Gastroesophageal sphincter (tissue), 4 donors: Measurements from ENCODE around the gene MOB3A. TPM values are rescaled to one million over a fixed set of nuclear protein-coding genes. Genes with fewer than 3 reads are reported as not detected.

ENCODE experiments used
- ATAC-seq: fragments of 150-250 bp; one replicate; pipeline ENCODE4 v1.9.1; 2016; ENCODE audit warnings: mild to moderate bottlenecking, moderate library complexity
- H3K27ac ChIP-seq, 4 donors: fragments of 200-600 bp; sonication (generic) in 3 of 4; 1 replicate in 3 of 4; 2 replicates in 1 of 4; pipeline ENCODE4 v1.5.1; 2016 to 2019
- H3K27me3 ChIP-seq: fragments of 200-600 bp; sonication (generic); one replicate; pipeline ENCODE4 v1.5.1; 2019
- H3K36me3 ChIP-seq, 2 donors: fragments of 200-600 bp; sonication (generic); one replicate each; pipeline ENCODE4 v1.5.1; 2019; ENCODE audit warnings: control low read depth in 1 of 2
- H3K4me1 ChIP-seq, 3 donors: fragments of 200-600 bp; sonication (generic); 1 replicate in 2 of 3; 2 replicates in 1 of 3; pipeline ENCODE4 v1.5.1; 2016 to 2019; ENCODE audit warnings: control low read depth in 2 of 3
- H3K4me3 ChIP-seq, 2 donors: fragments of 200-600 bp; sonication (generic); one replicate each; pipeline ENCODE4 v1.5.1; 2019; ENCODE audit warnings: mild to moderate bottlenecking in 1 of 2, moderate library complexity in 1 of 2
- H3K9me3 ChIP-seq, 3 donors: fragments of 200-600 bp; sonication (generic); one replicate each; pipeline ENCODE4 v1.5.1; 2017 to 2019; ENCODE audit warnings: control low read depth in 2 of 3
- CTCF ChIP-seq, 4 experiments: fragments of 200-600 bp in 2 of 4; fragments of 450-650 bp in 2 of 4; sonication (generic) in 1 of 4; IDR thresholded peaks; one replicate each; pipeline ENCODE4 v1.5.1; 2017 to 2019; ENCODE audit warnings: antibody characterized with exemption in 4 of 4, mild to moderate bottlenecking in 2 of 4, moderate library complexity in 2 of 4
- EP300 ChIP-seq: sonication (generic); formaldehyde crosslinking; IDR thresholded peaks from one replicate; pipeline ENCODE4 v1.6.1; 2017; ENCODE audit warnings: antibody characterized with exemption, mild to moderate bottlenecking
- POLR2A ChIP-seq, 2 donors: fragments of 450-650 bp; IDR thresholded peaks; one replicate each; pipeline ENCODE4 v1.6.1; 2017; ENCODE audit warnings: antibody characterized with exemption in 2 of 2, mild to moderate bottlenecking in 2 of 2, moderate library complexity in 1 of 2
- POLR2AphosphoS5 ChIP-seq: sonication (generic); formaldehyde crosslinking; IDR thresholded peaks from one replicate; pipeline ENCODE4 v1.6.1; 2017; ENCODE audit warnings: antibody characterized with exemption
- WGBS, 2 donors: methylation state at CpG; one replicate each; pipeline ENCODE4 v1.1.5; 2018; ENCODE audit warnings: low coverage in 1 of 2; 5-methylcytosine and 5-hydroxymethylcytosine counted together
- total RNA-seq, 4 donors: library from RNA; depleted of rRNA; stranded (reverse); fragments of >200 nt; gene quantifications; one replicate each; pipeline ENCODE4 v1.1.0, GENCODE V29; 2016

MOB3A gene
- 10 to 100 TPM; 29.0 to 69.9 (median 38.6) TPM for total RNA-seq

GRCh38 chr19:2096034-2096479 is at the start of gene MOB3A:
MOB3A (minus strand) TSS chr19:2096326; CDS start chr19:2078560, 17,766 bp downstream.
- TF ChIP-seq POLR2AphosphoS5 (peak; percentile 85), POLR2A (IDR thresholded peaks at IDR 0.05) (peak; percentile 81 to 92), CTCF (IDR thresholded peaks at IDR 0.05) (peak in 3 of 4 experiments; percentile 60 to 75 (median 69)), EP300 (no peak)
- Histone ChIP-seq H3K27me3 (no peaks in the 10 kb centered on the region), H3K4me1 (peaks cover 0 to 64% (median 27%) of the 10 kb centered on the region in 3 donors), H3K36me3 (peaks cover 0 to 23% of the 10 kb centered on the region in 2 donors), H3K9me3 (no peaks in the 10 kb centered on the region), H3K4me3 (peak within 1 kb of the TSS; percentile 59 to 67), H3K27ac (peak within 1 kb of the TSS; percentile 78 to 99 (median 96))
- peak; percentile 80 for ATAC-seq
- WGBS, 2 donors = no CpG with 5 or more reads among the region's 56 CpGs

- ATAC-seq = no peak
- TF ChIP-seq EP300 (no peak), POLR2A (IDR thresholded peaks at IDR 0.05) (no peak), CTCF (IDR thresholded peaks at IDR 0.05) (no peak), POLR2AphosphoS5 (no peak)
- H3K4me3 ChIP-seq = no peak overlapping the region
These were observed 49.7 kb upstream of the MOB3A start for GRCh38 chr19:2145831-2146241.

GRCh38 chr19:2144190-2144589 is 48.1 kb upstream of the MOB3A start:
- WGBS, 2 donors = 84% methylated on average over 6 of the region's 15 CpGs; no CpG with 5 or more reads in 1 of the 2 donors
- no peak for TF ChIP-seq POLR2A (IDR thresholded peaks at IDR 0.05)
- TF ChIP-seq CTCF (IDR thresholded peaks at IDR 0.05) = no peak
- TF ChIP-seq EP300 = no peak
- no peak for TF ChIP-seq POLR2AphosphoS5
- H3K4me3 ChIP-seq = no peak overlapping the region
- ATAC-seq = no peak
- H3K4me1 ChIP-seq = peaks cover 0 to 54% (median 10%) of the 10 kb centered on the region in 3 donors
- no peaks in the 10 kb centered on the region for H3K27me3 ChIP-seq
- no peak overlapping the region for H3K27ac ChIP-seq
- H3K36me3 ChIP-seq = peaks cover 0 to 27% of the 10 kb centered on the region in 2 donors
- no peaks in the 10 kb centered on the region for H3K9me3 ChIP-seq

More at GRCh38 chr19:2145831-2146241, 49.7 kb upstream of the MOB3A start:
- Histone ChIP-seq H3K27me3 (no peaks in the 10 kb centered on the region), H3K4me1 (peaks cover 0 to 64% (median 22%) of the 10 kb centered on the region in 3 donors), H3K9me3 (no peaks in the 10 kb centered on the region), H3K27ac (no peak overlapping the region), H3K36me3 (peaks cover 0 to 12% of the 10 kb centered on the region in 2 donors)
- WGBS, 2 donors = 40 to 80% methylated on average over 1 to 3 of the region's 16 CpGs

GRCh38 chr19:2142173-2142829 is 46.2 kb upstream of the MOB3A start:
- Histone ChIP-seq H3K4me1 (peaks cover 0 to 36% (median 0%) of the 10 kb centered on the region in 3 donors), H3K4me3 (no peak overlapping the region), H3K9me3 (no peaks in the 10 kb centered on the region), H3K27ac (no peak overlapping the region), H3K27me3 (no peaks in the 10 kb centered on the region), H3K36me3 (peaks cover 0 to 43% of the 10 kb centered on the region in 2 donors)
- WGBS, 2 donors = 87 to 100% methylated on average over 1 to 9 of the region's 15 CpGs
- ATAC-seq = no peak
- TF ChIP-seq EP300 = no peak
- TF ChIP-seq CTCF (IDR thresholded peaks at IDR 0.05) = no peak
- no peak for TF ChIP-seq POLR2A (IDR thresholded peaks at IDR 0.05)
- TF ChIP-seq POLR2AphosphoS5 = no peak

- TF ChIP-seq POLR2A (IDR thresholded peaks at IDR 0.05) (no peak), EP300 (no peak), POLR2AphosphoS5 (no peak), CTCF (IDR thresholded peaks at IDR 0.05) (no peak)
- Histone ChIP-seq H3K4me1 (peaks cover 0 to 17% (median 0%) of the 10 kb centered on the region in 3 donors), H3K27me3 (no peaks in the 10 kb centered on the region), H3K4me3 (no peak overlapping the region), H3K9me3 (no peaks in the 10 kb centered on the region), H3K36me3 (peaks cover 0 to 56% of the 10 kb centered on the region in 2 donors), H3K27ac (no peak overlapping the region)
- WGBS, 2 donors = 84 to 88% methylated on average over 8 to 14 of the region's 14 CpGs
- no peak for ATAC-seq
These were observed 44.0 kb upstream of the MOB3A start for GRCh38 chr19:2140138-2140569.
